ENCODE measurements around the gene VTA1. TPM values are rescaled to one million over a fixed set of nuclear protein-coding genes. Genes with fewer than 3 reads are reported as not detected.

Gene VTA1
- total and polyA plus RNA-seq, 2 of the 13 experiments (the other 11 are each of a cell fraction or from before 2014, with no cell fraction given): 70.7 to 89.1 TPM

GRCh38 chr6:142155895-142156757 is 9.1 kb downstream of the VTA1 start:
- ChIA-PET CTCF (ENCODE audit: low intra/inter-chr PET ratio, low total read pairs) (interaction anchor here (1.4 to 2.6 kb wide), 2 partner anchors 51 to 232 kb away, joined by 8 to 18 read pairs; no protein-coding TSS in a partner anchor), POLR2A (interaction anchor here (2.6 kb wide), 1 partner anchor 9 kb away, joined by 19 read pairs; the partner anchor contains the start of genes NMBR and VTA1)
- H3K27me3 ChIP-seq (ENCODE audit: control insufficient read depth in 1 of 2, insufficient read depth in 2 of 2, low read length in 2 of 2): no peaks in the 10 kb centered on the region
- H3K4me1 ChIP-seq (ENCODE audit: insufficient read depth, low read length): peaks cover 6% of the 10 kb centered on the region
- H3K36me3 ChIP-seq (replicated peaks in 1 of 2; ENCODE audit: control insufficient read depth in 1 of 2, insufficient read depth in 2 of 2, low read length in 2 of 2): no peaks in the 10 kb centered on the region
- no peak overlapping the region for H2AFZ ChIP-seq (ENCODE audit: low read length)
- FAIRE-seq (no peak), ATAC-seq (peak; percentile 75), DNase-seq (ENCODE audit: low spot score) (peak; percentile 30)
- no peaks in the 10 kb centered on the region for H3K9me3 ChIP-seq (ENCODE audit: low read length)
- H3K27ac ChIP-seq (ENCODE audit: extremely low read length, insufficient read depth, low read length): peak overlapping the region; percentile 1
- 70% methylated on average over 5 of the region's 5 CpGs for WGBS (ENCODE audit: low lambda C conversion rate)
- in situ Hi-C loops (cut with HindIII; ENCODE audit: extremely low pct_ligation_motif_present, low pct_unique_long_range_greater_than_20kb) (no loop called here), intact Hi-C loops (cut with micrococcal nuclease; ENCODE audit: unreplicated experiment) (loop anchor here (1.0 kb wide), 2 partner anchors 51 to 232 kb away; no protein-coding TSS in a partner anchor)
- no peak overlapping the region for H3K4me2 ChIP-seq (ENCODE audit: low read depth, low read length)
- H3K9ac ChIP-seq (ENCODE audit: insufficient read depth, low read depth, low read length): no peak overlapping the region
- no peak overlapping the region for H3K4me3 ChIP-seq (replicated peaks in 1 of 3; ENCODE audit: insufficient read depth in 1 of 3, low read depth in 2 of 3, low read length in 3 of 3)
- peaks cover 8% of the 10 kb centered on the region for H4K20me1 ChIP-seq (ENCODE audit: insufficient read depth, low read length)
- BruUV-seq (replicated peaks): no TSS peak
- H3K79me2 ChIP-seq (ENCODE audit: insufficient read depth, low read length): peaks cover 89% of the 10 kb centered on the region
- TF ChIP-seq, protein P1, sequence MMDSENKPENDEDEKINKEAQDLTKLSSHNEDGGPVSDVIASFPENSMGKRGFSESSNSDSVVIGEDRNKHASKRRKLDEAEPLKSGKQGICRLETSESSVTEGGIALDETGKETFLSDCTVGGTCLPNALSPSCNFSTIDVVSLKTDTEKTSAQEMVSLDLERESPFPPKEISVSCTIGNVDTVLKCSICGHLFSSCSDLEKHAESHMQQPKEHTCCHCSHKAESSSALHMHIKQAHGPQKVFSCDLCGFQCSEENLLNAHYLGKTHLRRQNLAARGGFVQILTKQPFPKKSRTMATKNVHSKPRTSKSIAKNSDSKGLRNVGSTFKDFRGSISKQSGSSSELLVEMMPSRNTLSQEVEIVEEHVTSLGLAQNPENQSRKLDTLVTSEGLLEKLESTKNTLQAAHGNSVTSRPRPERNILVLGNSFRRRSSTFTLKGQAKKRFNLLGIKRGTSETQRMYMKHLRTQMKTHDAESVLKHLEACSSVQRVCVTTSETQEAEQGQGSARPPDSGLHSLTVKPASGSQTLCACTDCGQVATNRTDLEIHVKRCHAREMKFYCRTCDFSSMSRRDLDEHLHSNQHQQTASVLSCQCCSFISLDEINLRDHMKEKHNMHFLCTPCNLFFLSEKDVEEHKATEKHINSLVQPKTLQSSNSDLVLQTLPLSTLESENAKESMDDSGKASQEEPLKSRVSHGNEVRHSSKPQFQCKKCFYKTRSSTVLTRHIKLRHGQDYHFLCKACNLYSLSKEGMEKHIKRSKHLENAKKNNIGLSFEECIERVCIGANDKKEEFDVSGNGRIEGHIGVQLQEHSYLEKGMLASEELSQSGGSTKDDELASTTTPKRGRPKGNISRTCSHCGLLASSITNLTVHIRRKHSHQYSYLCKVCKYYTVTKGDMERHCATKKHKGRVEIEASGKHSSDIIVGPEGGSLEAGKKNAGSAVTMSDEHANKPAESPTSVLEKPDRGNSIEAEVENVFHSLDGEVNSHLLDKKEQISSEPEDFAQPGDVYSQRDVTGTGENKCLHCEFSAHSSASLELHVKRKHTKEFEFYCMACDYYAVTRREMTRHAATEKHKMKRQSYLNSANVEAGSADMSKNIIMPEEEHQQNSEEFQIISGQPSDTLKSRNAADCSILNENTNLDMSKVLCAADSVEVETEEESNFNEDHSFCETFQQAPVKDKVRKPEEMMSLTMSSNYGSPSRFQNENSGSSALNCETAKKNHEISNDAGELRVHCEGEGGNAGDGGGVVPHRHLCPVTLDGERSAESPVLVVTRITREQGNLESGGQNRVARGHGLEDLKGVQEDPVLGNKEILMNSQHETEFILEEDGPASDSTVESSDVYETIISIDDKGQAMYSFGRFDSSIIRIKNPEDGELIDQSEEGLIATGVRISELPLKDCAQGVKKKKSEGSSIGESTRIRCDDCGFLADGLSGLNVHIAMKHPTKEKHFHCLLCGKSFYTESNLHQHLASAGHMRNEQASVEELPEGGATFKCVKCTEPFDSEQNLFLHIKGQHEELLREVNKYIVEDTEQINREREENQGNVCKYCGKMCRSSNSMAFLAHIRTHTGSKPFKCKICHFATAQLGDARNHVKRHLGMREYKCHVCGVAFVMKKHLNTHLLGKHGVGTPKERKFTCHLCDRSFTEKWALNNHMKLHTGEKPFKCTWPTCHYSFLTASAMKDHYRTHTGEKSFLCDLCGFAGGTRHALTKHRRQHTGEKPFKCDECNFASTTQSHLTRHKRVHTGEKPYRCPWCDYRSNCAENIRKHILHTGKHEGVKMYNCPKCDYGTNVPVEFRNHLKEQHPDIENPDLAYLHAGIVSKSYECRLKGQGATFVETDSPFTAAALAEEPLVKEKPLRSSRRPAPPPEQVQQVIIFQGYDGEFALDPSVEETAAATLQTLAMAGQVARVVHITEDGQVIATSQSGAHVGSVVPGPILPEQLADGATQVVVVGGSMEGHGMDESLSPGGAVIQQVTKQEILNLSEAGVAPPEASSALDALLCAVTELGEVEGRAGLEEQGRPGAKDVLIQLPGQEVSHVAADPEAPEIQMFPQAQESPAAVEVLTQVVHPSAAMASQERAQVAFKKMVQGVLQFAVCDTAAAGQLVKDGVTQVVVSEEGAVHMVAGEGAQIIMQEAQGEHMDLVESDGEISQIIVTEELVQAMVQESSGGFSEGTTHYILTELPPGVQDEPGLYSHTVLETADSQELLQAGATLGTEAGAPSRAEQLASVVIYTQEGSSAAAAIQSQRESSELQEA (CRISPR knock-in tag; IDR thresholded peaks at IDR 0.05; ENCODE audit: not compliant biosample characterization): no peak
- TF ChIP-seq ZEB1 (IDR thresholded peaks at IDR 0.05; ENCODE audit: insufficient replicate concordance, low read depth) (no peak), BCL3 (CRISPR knock-in tag; IDR thresholded peaks at IDR 0.05) (no peak), NCOA5 (CRISPR knock-in tag; IDR thresholded peaks at IDR 0.05) (no peak), KLF6 (CRISPR knock-in tag; IDR thresholded peaks at IDR 0.05) (no peak), ZNF782 (CRISPR knock-in tag; IDR thresholded peaks at IDR 0.05; ENCODE audit: borderline replicate concordance) (no peak), STAG1 (CRISPR knock-in tag; IDR thresholded peaks at IDR 0.05) (peak; percentile 64)
- TF ChIP-seq, protein P2, sequence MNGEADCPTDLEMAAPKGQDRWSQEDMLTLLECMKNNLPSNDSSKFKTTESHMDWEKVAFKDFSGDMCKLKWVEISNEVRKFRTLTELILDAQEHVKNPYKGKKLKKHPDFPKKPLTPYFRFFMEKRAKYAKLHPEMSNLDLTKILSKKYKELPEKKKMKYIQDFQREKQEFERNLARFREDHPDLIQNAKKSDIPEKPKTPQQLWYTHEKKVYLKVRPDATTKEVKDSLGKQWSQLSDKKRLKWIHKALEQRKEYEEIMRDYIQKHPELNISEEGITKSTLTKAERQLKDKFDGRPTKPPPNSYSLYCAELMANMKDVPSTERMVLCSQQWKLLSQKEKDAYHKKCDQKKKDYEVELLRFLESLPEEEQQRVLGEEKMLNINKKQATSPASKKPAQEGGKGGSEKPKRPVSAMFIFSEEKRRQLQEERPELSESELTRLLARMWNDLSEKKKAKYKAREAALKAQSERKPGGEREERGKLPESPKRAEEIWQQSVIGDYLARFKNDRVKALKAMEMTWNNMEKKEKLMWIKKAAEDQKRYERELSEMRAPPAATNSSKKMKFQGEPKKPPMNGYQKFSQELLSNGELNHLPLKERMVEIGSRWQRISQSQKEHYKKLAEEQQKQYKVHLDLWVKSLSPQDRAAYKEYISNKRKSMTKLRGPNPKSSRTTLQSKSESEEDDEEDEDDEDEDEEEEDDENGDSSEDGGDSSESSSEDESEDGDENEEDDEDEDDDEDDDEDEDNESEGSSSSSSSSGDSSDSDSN (CRISPR knock-in tag; IDR thresholded peaks at IDR 0.05): no peak

Data from HepG2 (cell line).